Mesenchymal stem cell (in vitro differentiated cells and primary cell): ENCODE data around the gene INSRR.

Experiments
- DNase-seq: peaks from one replicate; pipeline ENCODE4 v3.0.0-alpha.2; 2013
- H2AFZ ChIP-seq: one replicate; pipeline ENCODE4 v1.6.1; 2013; ENCODE audit warnings: low read depth, mild to moderate bottlenecking, control low read depth, inconsistent platforms, low read length, moderate library complexity
- H2AK5ac ChIP-seq: 2 replicates; pipeline ENCODE4 v1.6.1; 2013; ENCODE audit warnings: low read length, moderate library complexity, mild to moderate bottlenecking, inconsistent platforms; ENCODE audit not compliant: severe bottlenecking
- H2BK120ac ChIP-seq: one replicate; pipeline ENCODE4 v1.6.1; 2013; ENCODE audit warnings: low read depth, mild to moderate bottlenecking, inconsistent platforms, low read length, moderate library complexity
- H2BK12ac ChIP-seq, 2 experiments: one replicate each; pipeline ENCODE4 v1.6.1; 2013; ENCODE audit warnings: inconsistent platforms in 2 of 2, low read length in 2 of 2, mild to moderate bottlenecking in 2 of 2, moderate library complexity in 2 of 2, control low read depth in 1 of 2
- H2BK15ac ChIP-seq: one replicate; pipeline ENCODE4 v1.6.1; 2013; ENCODE audit warnings: mild to moderate bottlenecking, low read depth, inconsistent platforms; ENCODE audit not compliant: poor library complexity, severe bottlenecking
- H2BK5ac ChIP-seq: 2 replicates; pipeline ENCODE4 v1.6.1; 2013; ENCODE audit warnings: low read depth, mild to moderate bottlenecking, low read length, control low read depth, inconsistent platforms; ENCODE audit not compliant: poor library complexity, severe bottlenecking
- H3K14ac ChIP-seq, 2 experiments: one replicate each; pipeline ENCODE4 v1.6.1; 2013; ENCODE audit warnings: inconsistent platforms in 2 of 2, low read length in 2 of 2, control low read depth in 1 of 2, mild to moderate bottlenecking in 1 of 2, moderate library complexity in 1 of 2
- H3K18ac ChIP-seq, 2 experiments: one replicate each; pipeline ENCODE4 v1.6.1; 2013; ENCODE audit warnings: inconsistent platforms in 2 of 2, low read length in 2 of 2, control low read depth in 1 of 2, low read depth in 1 of 2, mild to moderate bottlenecking in 1 of 2
- H3K23ac ChIP-seq, 2 experiments: one replicate each; pipeline ENCODE4 v1.6.1; 2013; ENCODE audit warnings: inconsistent platforms in 2 of 2, low read length in 2 of 2, mild to moderate bottlenecking in 2 of 2, moderate library complexity in 2 of 2, control low read depth in 1 of 2
- H3K27ac ChIP-seq: 2 replicates; pipeline ENCODE4 v1.5.1; 2013; ENCODE audit warnings: mild to moderate bottlenecking, moderate library complexity, low read length, control low read depth, inconsistent platforms; ENCODE audit not compliant: poor library complexity, severe bottlenecking
- H3K27me3 ChIP-seq, 2 experiments: 2 replicates each; pipeline versions ENCODE4 v1.6.1 to v1.7.0; 2013; ENCODE audit warnings: low read length in 2 of 2, mild to moderate bottlenecking in 2 of 2, moderate library complexity in 2 of 2, control low read depth in 1 of 2, inconsistent platforms in 1 of 2; ENCODE audit not compliant: control insufficient read depth in 1 of 2, insufficient read depth in 1 of 2
- H3K36me3 ChIP-seq, 2 experiments: 2 replicates each; pipeline versions ENCODE4 v1.6.1 to v1.7.0; 2013; ENCODE audit warnings: low read length in 2 of 2, control low read depth in 1 of 2, inconsistent platforms in 1 of 2, low read depth in 1 of 2, mild to moderate bottlenecking in 1 of 2; ENCODE audit not compliant: insufficient read depth in 2 of 2, control insufficient read depth in 1 of 2
- H3K4ac ChIP-seq, 2 experiments: one replicate each; pipeline ENCODE4 v1.6.1; 2013; ENCODE audit warnings: inconsistent platforms in 2 of 2, low read length in 2 of 2, mild to moderate bottlenecking in 2 of 2, moderate library complexity in 2 of 2, control low read depth in 1 of 2, low read depth in 1 of 2
- H3K4me1 ChIP-seq: 2 replicates; pipeline ENCODE4 v1.6.1; 2013; ENCODE audit warnings: low read depth, low read length, control low read depth; ENCODE audit not compliant: control insufficient read depth, insufficient read depth
- H3K4me2 ChIP-seq: 2 replicates; pipeline ENCODE4 v1.6.1; 2013; ENCODE audit warnings: low read length, mild to moderate bottlenecking, inconsistent platforms; ENCODE audit not compliant: poor library complexity, severe bottlenecking
- H3K4me3 ChIP-seq, 2 experiments: 2 replicates each; pipeline versions ENCODE4 v1.5.1 to v1.7.0; 2013; ENCODE audit warnings: low read length in 2 of 2, mild to moderate bottlenecking in 2 of 2, control low read depth in 1 of 2, low read depth in 1 of 2; ENCODE audit not compliant: insufficient read depth in 1 of 2
- H3K79me1 ChIP-seq: replicated peaks from 2 replicates; pipeline ENCODE4 v1.6.1; 2013; ENCODE audit warnings: mild to moderate bottlenecking, control low read depth, low read length, inconsistent platforms; ENCODE audit not compliant: poor library complexity, severe bottlenecking
- H3K9ac ChIP-seq: 2 replicates; pipeline ENCODE4 v1.7.0; 2013; ENCODE audit warnings: mild to moderate bottlenecking, low read length, moderate library complexity
- H3K9me3 ChIP-seq: 2 replicates; pipeline ENCODE4 v1.7.0; 2013; ENCODE audit warnings: mild to moderate bottlenecking, low read length; ENCODE audit not compliant: control insufficient read depth
- H4K8ac ChIP-seq: one replicate; pipeline ENCODE4 v1.6.1; 2013; ENCODE audit warnings: inconsistent platforms, mild to moderate bottlenecking, low read length, moderate library complexity
- H4K91ac ChIP-seq: one replicate; pipeline ENCODE4 v1.6.1; 2013; ENCODE audit warnings: mild to moderate bottlenecking, low read length, inconsistent platforms
- WGBS: methylation state at CpG from one replicate; pipeline ENCODE4 v1.1.7; 2013; ENCODE audit warnings: mixed read lengths; 5-methylcytosine and 5-hydroxymethylcytosine counted together

INSRR gene

GRCh38 chr1:156845055-156845952 is 13.6 kb downstream of the INSRR start:
- no peak for DNase-seq
- H3K4me1 ChIP-seq, result peaks cover 10% of the 10 kb centered on the region
- no peak overlapping the region for H4K8ac ChIP-seq
- H2BK5ac ChIP-seq, result no peak overlapping the region
- no peak overlapping the region for H2AK5ac ChIP-seq
- peak overlapping the region in 1 of 2 experiments; percentile 23 for H3K23ac ChIP-seq
- no peaks in the 10 kb centered on the region for H3K36me3 ChIP-seq
- no peak overlapping the region for H3K9ac ChIP-seq
- H3K9me3 ChIP-seq, result no peaks in the 10 kb centered on the region
- H3K27me3 ChIP-seq, result peaks cover 91 to 93% of the 10 kb centered on the region in 2 experiments
- no peak overlapping the region for H3K4me3 ChIP-seq
- no peak overlapping the region for H4K91ac ChIP-seq
- H3K79me1 ChIP-seq, result no peaks in the 10 kb centered on the region
- H2BK120ac ChIP-seq, result no peak overlapping the region
- no peak overlapping the region for H3K27ac ChIP-seq
- no peak overlapping the region for H3K18ac ChIP-seq
- H3K4ac ChIP-seq, result no peak overlapping the region
- H2AFZ ChIP-seq, result no peak overlapping the region
- no peak overlapping the region for H2BK15ac ChIP-seq
- no peak overlapping the region for H3K14ac ChIP-seq
- H3K4me2 ChIP-seq, result no peak overlapping the region
- H2BK12ac ChIP-seq, result no peak overlapping the region
- 9% methylated on average over 63 of the region's 69 CpGs for WGBS

GRCh38 chr1:156844638-156845037 is 14.3 kb downstream of the INSRR start:
- no peak overlapping the region for H4K8ac ChIP-seq
- H3K79me1 ChIP-seq, result no peaks in the 10 kb centered on the region
- no peak overlapping the region for H4K91ac ChIP-seq
- no peak overlapping the region for H2BK12ac ChIP-seq
- no peak overlapping the region for H2BK120ac ChIP-seq
- no peak overlapping the region for H3K9ac ChIP-seq
- H3K4me2 ChIP-seq, result no peak overlapping the region
- H3K14ac ChIP-seq, result no peak overlapping the region
- H3K36me3 ChIP-seq, result no peaks in the 10 kb centered on the region
- H2BK5ac ChIP-seq, result no peak overlapping the region
- no peak overlapping the region for H2BK15ac ChIP-seq
- H3K4me3 ChIP-seq, result no peak overlapping the region
- H3K27ac ChIP-seq, result no peak overlapping the region
- no peak overlapping the region for H3K18ac ChIP-seq
- peaks cover 11% of the 10 kb centered on the region for H3K4me1 ChIP-seq
- H2AK5ac ChIP-seq, result no peak overlapping the region
- H3K23ac ChIP-seq, result no peak overlapping the region
- H2AFZ ChIP-seq, result no peak overlapping the region
- no peak overlapping the region for H3K4ac ChIP-seq
- DNase-seq, result no peak
- WGBS, result 37% methylated on average over 12 of the region's 14 CpGs
- H3K27me3 ChIP-seq, result peaks cover 92 to 95% of the 10 kb centered on the region in 2 experiments
- no peaks in the 10 kb centered on the region for H3K9me3 ChIP-seq

DNA sequence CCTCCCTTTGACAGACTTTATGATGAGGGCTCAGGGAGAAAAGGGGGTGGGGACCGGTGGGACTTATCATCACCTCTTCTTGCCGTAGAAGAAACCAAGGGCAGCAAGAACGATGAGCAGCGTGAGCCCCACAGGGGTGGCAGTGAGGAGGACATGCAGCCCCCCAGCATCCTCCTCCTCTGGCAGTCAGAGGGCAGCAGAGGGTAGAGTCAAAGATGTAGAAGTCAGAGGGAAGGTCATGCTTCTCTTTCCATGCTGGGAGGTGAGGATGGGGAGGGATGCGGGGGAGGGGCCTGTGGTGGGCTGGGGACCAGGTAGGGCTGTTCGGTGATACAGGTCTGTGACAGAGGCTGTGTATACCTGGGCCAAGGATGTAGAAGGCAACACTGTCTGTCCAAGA is 14.8 kb downstream of the INSRR start:
- Histone ChIP-seq H4K91ac (no peak overlapping the region), H3K23ac (no peak overlapping the region), H3K27ac (no peak overlapping the region), H3K36me3 (no peaks in the 10 kb centered on the region), H2AK5ac (no peak overlapping the region), H3K18ac (no peak overlapping the region), H2AFZ (no peak overlapping the region), H4K8ac (no peak overlapping the region), H3K14ac (no peak overlapping the region), H2BK120ac (no peak overlapping the region), H3K9me3 (no peaks in the 10 kb centered on the region), H2BK5ac (no peak overlapping the region), H3K9ac (no peak overlapping the region), H2BK15ac (no peak overlapping the region), H3K79me1 (no peaks in the 10 kb centered on the region), H3K4me3 (no peak overlapping the region), H3K4me2 (no peak overlapping the region), H3K27me3 (peaks cover 92 to 96% of the 10 kb centered on the region in 2 experiments), H2BK12ac (no peak overlapping the region), H3K4ac (no peak overlapping the region), H3K4me1 (peaks cover 12% of the 10 kb centered on the region)
- 63% methylated on average over 6 of the region's 6 CpGs for WGBS
- no peak for DNase-seq

GRCh38 chr1:156842618-156843300 is 16.2 kb downstream of the INSRR start:
- Histone ChIP-seq H2AK5ac (no peak overlapping the region), H3K18ac (no peak overlapping the region), H3K4ac (no peak overlapping the region), H3K4me3 (no peak overlapping the region), H3K36me3 (no peaks in the 10 kb centered on the region), H2BK120ac (no peak overlapping the region), H2BK12ac (no peak overlapping the region), H3K9me3 (no peaks in the 10 kb centered on the region), H2AFZ (no peak overlapping the region), H3K79me1 (no peaks in the 10 kb centered on the region), H3K4me1 (peaks cover 8% of the 10 kb centered on the region), H2BK15ac (no peak overlapping the region), H3K27ac (no peak overlapping the region), H4K91ac (no peak overlapping the region), H2BK5ac (no peak overlapping the region), H3K23ac (no peak overlapping the region), H3K4me2 (no peak overlapping the region), H3K14ac (no peak overlapping the region), H3K27me3 (peaks cover 91 to 95% of the 10 kb centered on the region in 2 experiments), H3K9ac (no peak overlapping the region), H4K8ac (no peak overlapping the region)
- DNase-seq, result no peak
- 79% methylated on average over 9 of the region's 9 CpGs for WGBS
